ENCODE results near the gene SVOP.

GRCh38 chr12:109058773-109059172, 37.9 kb upstream of the SVOP start:
- TF ChIP-seq CTCF (IDR thresholded peaks at IDR 0.05) (no peak), POLR2A (IDR thresholded peaks at IDR 0.05) (no peak)

Measured in Peyer's patch (tissue), 4 donors.